Measurements from ENCODE around the gene VENTX.

DNA sequence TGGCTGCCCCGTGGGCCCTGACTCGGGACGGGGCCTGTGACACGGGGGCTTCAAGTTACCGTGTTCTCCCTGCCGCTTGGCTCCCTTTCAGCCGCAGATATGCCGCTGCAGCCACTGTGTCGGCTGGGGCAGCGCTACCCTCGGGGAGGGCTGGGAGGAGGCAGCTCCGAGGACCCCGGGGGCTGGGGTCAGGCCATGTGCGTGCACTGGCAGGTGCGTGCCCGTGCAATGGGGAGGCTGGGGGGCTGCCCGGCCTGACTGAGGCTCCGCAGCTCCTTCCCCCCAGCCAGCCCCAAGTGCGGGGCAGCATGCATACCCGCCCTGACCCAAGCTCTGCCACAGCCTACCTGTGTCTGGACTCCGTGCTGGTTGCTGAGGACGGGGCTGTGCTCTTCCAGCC is 48.4 kb upstream of the VENTX start:
- no peak for TF ChIP-seq POLR2AphosphoS5 (IDR thresholded peaks at IDR 0.05)
- TF ChIP-seq, protein P1, sequence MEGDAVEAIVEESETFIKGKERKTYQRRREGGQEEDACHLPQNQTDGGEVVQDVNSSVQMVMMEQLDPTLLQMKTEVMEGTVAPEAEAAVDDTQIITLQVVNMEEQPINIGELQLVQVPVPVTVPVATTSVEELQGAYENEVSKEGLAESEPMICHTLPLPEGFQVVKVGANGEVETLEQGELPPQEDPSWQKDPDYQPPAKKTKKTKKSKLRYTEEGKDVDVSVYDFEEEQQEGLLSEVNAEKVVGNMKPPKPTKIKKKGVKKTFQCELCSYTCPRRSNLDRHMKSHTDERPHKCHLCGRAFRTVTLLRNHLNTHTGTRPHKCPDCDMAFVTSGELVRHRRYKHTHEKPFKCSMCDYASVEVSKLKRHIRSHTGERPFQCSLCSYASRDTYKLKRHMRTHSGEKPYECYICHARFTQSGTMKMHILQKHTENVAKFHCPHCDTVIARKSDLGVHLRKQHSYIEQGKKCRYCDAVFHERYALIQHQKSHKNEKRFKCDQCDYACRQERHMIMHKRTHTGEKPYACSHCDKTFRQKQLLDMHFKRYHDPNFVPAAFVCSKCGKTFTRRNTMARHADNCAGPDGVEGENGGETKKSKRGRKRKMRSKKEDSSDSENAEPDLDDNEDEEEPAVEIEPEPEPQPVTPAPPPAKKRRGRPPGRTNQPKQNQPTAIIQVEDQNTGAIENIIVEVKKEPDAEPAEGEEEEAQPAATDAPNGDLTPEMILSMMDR (IDR thresholded peaks at IDR 0.05), result no peak
- TF ChIP-seq POLR2A (IDR thresholded peaks at IDR 0.05), result no peak

All from suprapubic skin (tissue), 4 donors.